ENCODE results near the gene PALLD.

PALLD gene

DNA sequence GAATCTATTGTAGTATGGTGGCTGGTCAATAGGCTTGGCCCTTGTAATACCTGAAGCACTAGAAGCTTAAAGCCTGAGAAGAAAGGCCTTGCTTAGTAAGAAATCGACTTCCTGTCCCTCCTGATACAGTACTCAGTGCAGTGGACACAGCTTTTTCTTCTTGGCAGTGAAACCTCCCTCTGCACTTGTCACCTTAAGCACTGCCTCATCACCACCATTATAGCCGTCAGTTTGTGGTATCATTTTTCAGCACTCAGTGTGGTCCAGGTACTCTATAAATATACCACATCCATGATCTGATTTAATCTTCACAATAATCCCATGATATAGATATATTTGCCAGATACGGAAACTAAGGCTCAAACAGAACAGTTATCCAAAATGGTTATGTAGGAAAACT, 75.2 kb downstream of the PALLD start:
- TF ChIP-seq, protein P1, sequence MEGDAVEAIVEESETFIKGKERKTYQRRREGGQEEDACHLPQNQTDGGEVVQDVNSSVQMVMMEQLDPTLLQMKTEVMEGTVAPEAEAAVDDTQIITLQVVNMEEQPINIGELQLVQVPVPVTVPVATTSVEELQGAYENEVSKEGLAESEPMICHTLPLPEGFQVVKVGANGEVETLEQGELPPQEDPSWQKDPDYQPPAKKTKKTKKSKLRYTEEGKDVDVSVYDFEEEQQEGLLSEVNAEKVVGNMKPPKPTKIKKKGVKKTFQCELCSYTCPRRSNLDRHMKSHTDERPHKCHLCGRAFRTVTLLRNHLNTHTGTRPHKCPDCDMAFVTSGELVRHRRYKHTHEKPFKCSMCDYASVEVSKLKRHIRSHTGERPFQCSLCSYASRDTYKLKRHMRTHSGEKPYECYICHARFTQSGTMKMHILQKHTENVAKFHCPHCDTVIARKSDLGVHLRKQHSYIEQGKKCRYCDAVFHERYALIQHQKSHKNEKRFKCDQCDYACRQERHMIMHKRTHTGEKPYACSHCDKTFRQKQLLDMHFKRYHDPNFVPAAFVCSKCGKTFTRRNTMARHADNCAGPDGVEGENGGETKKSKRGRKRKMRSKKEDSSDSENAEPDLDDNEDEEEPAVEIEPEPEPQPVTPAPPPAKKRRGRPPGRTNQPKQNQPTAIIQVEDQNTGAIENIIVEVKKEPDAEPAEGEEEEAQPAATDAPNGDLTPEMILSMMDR (IDR thresholded peaks at IDR 0.05; ENCODE audit: low read depth, low read length), result no peak
- Histone ChIP-seq H3K27me3 (ENCODE audit: insufficient read depth, low read depth, severe bottlenecking) (no peaks in the 10 kb centered on the region), H3K36me3 (no peaks in the 10 kb centered on the region), H3K9me3 (ENCODE audit: severe bottlenecking) (peaks cover 4% of the 10 kb centered on the region), H3K4me3 (ENCODE audit: low read depth, low read length) (no peak overlapping the region), H3K27ac (no peak overlapping the region)
- DNase-seq, result no peak

DNA sequence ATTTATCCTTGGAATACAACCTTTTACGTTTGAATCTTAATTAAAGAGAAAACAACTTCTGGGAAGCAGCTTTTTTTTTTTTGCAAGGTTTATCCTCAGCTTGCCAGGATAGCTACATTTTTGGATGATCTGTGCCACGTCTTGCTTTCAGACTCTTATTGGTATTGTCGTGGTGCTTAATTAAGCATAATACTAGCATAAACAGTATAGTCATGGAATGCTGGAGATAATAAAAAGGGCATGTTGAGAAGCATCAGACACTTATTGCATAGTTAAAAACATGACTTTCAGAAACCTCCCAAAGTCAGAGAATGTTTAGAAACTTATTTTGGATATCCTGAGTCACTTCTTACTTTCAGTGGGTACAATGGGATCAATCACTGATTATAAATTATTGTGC, 77.0 kb downstream of the PALLD start:
- DNase-seq, result no peak
- H3K36me3 ChIP-seq, result no peaks in the 10 kb centered on the region
- no peak overlapping the region for H3K27ac ChIP-seq
- H3K27me3 ChIP-seq (ENCODE audit: insufficient read depth, low read depth, severe bottlenecking), result no peaks in the 10 kb centered on the region
- peaks cover 4% of the 10 kb centered on the region for H3K9me3 ChIP-seq (ENCODE audit: severe bottlenecking)
- no peak overlapping the region for H3K4me3 ChIP-seq (ENCODE audit: low read depth, low read length)
- TF ChIP-seq, protein P1 (IDR thresholded peaks at IDR 0.05; ENCODE audit: low read depth, low read length), result no peak

DNA sequence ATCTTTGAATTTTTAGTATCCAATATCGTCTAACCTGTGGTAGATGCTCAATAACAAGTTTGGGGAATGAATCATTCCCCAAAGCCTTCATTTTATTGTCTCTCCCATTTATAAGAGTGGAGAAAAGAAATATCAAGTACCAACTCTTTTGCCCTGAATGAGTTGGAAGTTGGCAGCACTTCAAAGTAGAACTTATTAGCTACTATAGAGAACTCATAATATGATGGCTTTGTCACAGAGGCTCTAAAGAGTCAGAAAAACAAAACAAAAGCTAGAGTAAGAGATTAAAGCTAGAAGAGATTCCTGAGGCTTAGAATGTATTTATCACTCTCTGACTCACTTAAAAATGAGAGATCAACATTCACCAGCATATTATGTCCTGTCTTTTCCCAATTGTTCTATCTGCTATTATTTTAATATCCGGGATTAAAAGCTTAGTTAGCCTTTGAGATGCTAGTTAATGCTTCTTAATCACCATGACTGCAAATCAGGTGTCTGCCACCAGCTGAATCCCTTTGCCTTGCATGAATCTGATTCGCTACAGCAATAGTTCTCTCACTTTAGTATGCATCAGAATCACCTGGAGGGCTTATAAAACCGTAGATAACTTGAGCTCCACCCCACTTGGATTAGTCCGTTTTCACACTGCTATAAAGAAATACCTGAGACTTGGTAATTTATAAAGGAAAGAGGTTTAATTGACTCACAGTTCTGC, 77.9 kb downstream of the PALLD start:
- Histone ChIP-seq H3K27ac (no peak overlapping the region), H3K27me3 (ENCODE audit: insufficient read depth, low read depth, severe bottlenecking) (no peaks in the 10 kb centered on the region), H3K36me3 (no peaks in the 10 kb centered on the region), H3K9me3 (ENCODE audit: severe bottlenecking) (peaks cover 4% of the 10 kb centered on the region), H3K4me3 (ENCODE audit: low read depth, low read length) (no peak overlapping the region)
- peak; percentile 56 for DNase-seq
- TF ChIP-seq, protein P1 (IDR thresholded peaks at IDR 0.05; ENCODE audit: low read depth, low read length), result no peak

DNA sequence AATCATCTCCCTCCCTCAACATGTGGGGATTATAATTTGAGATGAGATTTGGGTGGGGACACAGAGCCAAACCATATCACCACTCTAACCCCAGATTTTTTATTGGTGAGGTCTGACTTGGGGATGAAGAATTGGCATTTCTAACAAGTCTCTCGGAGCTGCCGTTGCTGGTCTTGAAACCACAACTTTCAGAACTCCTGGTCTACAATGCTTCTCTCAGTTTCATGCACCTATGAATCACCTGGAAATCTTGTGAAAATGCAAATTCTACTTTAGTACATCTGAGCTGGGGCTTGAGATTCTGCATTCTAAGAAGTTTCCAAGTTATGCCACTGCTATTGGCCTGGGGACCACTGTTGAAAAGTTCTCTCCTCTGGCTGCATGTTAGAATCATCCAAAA, 78.6 kb downstream of the PALLD start:
- H3K9me3 ChIP-seq (ENCODE audit: severe bottlenecking), result peaks cover 4% of the 10 kb centered on the region
- H3K36me3 ChIP-seq, result no peaks in the 10 kb centered on the region
- no peak overlapping the region for H3K4me3 ChIP-seq (ENCODE audit: low read depth, low read length)
- H3K27me3 ChIP-seq (ENCODE audit: insufficient read depth, low read depth, severe bottlenecking), result no peaks in the 10 kb centered on the region
- no peak for DNase-seq
- TF ChIP-seq, protein P1 (IDR thresholded peaks at IDR 0.05; ENCODE audit: low read depth, low read length), result no peak
- H3K27ac ChIP-seq, result no peak overlapping the region

DNA sequence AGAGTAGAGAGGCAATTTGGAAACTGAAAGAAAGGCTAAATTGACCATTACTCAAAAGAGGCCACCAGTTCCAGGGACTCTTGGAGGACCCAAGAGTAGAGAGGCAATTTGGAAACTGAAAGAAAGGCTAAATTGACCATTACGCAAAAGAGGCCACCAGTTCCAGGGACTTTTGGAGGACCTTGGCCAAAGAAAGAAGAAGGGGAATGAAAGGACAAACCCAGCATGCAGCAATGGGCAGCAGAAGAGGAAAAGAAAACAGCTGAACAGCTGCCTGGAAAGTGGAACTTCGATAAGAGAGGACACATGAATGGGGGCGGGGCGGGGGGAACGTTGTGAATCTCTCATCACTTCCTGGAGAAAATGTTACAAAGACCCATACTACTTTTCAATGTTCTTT, 80.8 kb downstream of the PALLD start:
- Histone ChIP-seq H3K9me3 (ENCODE audit: severe bottlenecking) (peaks cover 4% of the 10 kb centered on the region), H3K27me3 (ENCODE audit: insufficient read depth, low read depth, severe bottlenecking) (no peaks in the 10 kb centered on the region), H3K36me3 (no peaks in the 10 kb centered on the region), H3K27ac (no peak overlapping the region), H3K4me3 (ENCODE audit: low read depth, low read length) (no peak overlapping the region)
- no peak for DNase-seq
- TF ChIP-seq, protein P1 (IDR thresholded peaks at IDR 0.05; ENCODE audit: low read depth, low read length), result no peak

DNA sequence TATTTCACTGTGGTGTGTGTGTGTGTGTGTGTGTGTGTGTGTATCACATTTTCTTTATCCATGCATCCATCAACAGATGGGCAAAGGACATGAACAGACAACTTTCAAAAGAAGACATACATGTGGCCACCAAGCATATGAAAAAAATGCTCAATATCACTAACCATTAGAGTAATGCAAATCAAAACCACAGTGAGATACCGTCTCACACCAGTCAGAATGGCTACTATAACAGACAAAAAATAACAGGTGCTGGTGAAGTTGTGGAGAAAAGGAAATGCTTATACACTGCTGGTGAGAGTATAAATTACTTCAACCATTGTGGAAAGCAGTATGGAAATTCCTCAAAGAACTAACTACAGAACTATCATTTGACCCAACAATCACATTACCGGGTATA, 83.4 kb downstream of the PALLD start:
- Histone ChIP-seq H3K36me3 (no peaks in the 10 kb centered on the region), H3K27ac (no peak overlapping the region), H3K9me3 (ENCODE audit: severe bottlenecking) (peaks cover 4% of the 10 kb centered on the region), H3K4me3 (ENCODE audit: low read depth, low read length) (no peak overlapping the region), H3K27me3 (ENCODE audit: insufficient read depth, low read depth, severe bottlenecking) (no peaks in the 10 kb centered on the region)
- DNase-seq, result no peak
- TF ChIP-seq, protein P1 (IDR thresholded peaks at IDR 0.05; ENCODE audit: low read depth, low read length), result no peak

Measured in WERI-Rb-1 (cell line).